Vagina (tissue), 2 donors: ENCODE measurements around the gene SEMA3B.

ENCODE experiments used
- CTCF ChIP-seq, 3 experiments: fragments of 450-650 bp in 2 of 3; fragments of 200-600 bp in 1 of 3; sonication (generic) in 1 of 3; IDR thresholded peaks; one replicate each; pipeline ENCODE4 v1.5.1; 2017 to 2019; ENCODE audit warnings: antibody characterized with exemption in 3 of 3, mild to moderate bottlenecking in 2 of 3, moderate library complexity in 2 of 3
- POLR2AphosphoS5 ChIP-seq, 2 donors: sonication (generic); formaldehyde crosslinking; IDR thresholded peaks; one replicate each; pipeline ENCODE4 v1.9.0; 2017; ENCODE audit warnings: antibody characterized with exemption in 2 of 2, mild to moderate bottlenecking in 2 of 2, low read depth in 1 of 2; ENCODE audit not compliant: insufficient read depth in 1 of 2

- TF ChIP-seq POLR2AphosphoS5 (IDR thresholded peaks at IDR 0.05; ENCODE audit: insufficient read depth in 1 of 2, low read depth in 1 of 2) (no peak), CTCF (IDR thresholded peaks at IDR 0.05) (no peak)
Measured at GRCh38 chr3:50294089-50294488, 25.1 kb downstream of the SEMA3B start.
